Measurements from ENCODE around the gene CRYAB. TPM values are rescaled to one million over a fixed set of nuclear protein-coding genes. Genes with fewer than 3 reads are reported as not detected.
"Not testable (repeated sequence)": the region's sequence is repeated elsewhere in the genome, so short reads cannot be mapped to it uniquely, and the experiment has no call there.

Gene CRYAB
- total RNA-seq, 2 donors from 2014 or later, result 325 to 387 TPM

- no peak for DNase-seq (ENCODE audit: low spot score)
- Histone ChIP-seq H3K4me1 (ENCODE audit: control insufficient read depth in 1 of 2, low read depth in 2 of 2) (peaks cover 18 to 45% of the 10 kb centered on the region in 2 donors), H3K27ac (no peak overlapping the region), H3K27me3 (replicated peaks; ENCODE audit: insufficient read depth) (no peaks in the 10 kb centered on the region), H3K9me3 (no peaks in the 10 kb centered on the region), H3K4me3 (no peak overlapping the region), H3K36me3 (no peaks in the 10 kb centered on the region)
- ATAC-seq (ENCODE audit: insufficient number of reproducible peaks, low FRiP score, low read depth), result no peak
- TF ChIP-seq CTCF (IDR thresholded peaks at IDR 0.05), result no peak
Observed at GRCh38 chr11:111933872-111934271, 22.3 kb upstream of the CRYAB start.

- not testable (repeated sequence) for H3K9me3 ChIP-seq; H3K27ac ChIP-seq; H3K4me3 ChIP-seq; DNase-seq (ENCODE audit: low spot score); ATAC-seq (ENCODE audit: insufficient number of reproducible peaks, low FRiP score, low read depth); H3K27me3 ChIP-seq (replicated peaks; ENCODE audit: insufficient read depth); H3K36me3 ChIP-seq
- peaks cover 15 to 38% of the 10 kb centered on the region in 2 donors for H3K4me1 ChIP-seq (ENCODE audit: control insufficient read depth in 1 of 2, low read depth in 2 of 2)
Observed at GRCh38 chr11:111933176-111933575, 21.6 kb upstream of the CRYAB start.

GRCh38 chr11:111932611-111932950, 21.0 kb upstream of the CRYAB start:
- ATAC-seq (ENCODE audit: insufficient number of reproducible peaks, low FRiP score, low read depth) (no peak), DNase-seq (ENCODE audit: low spot score) (no peak)
- no peaks in the 10 kb centered on the region for H3K9me3 ChIP-seq
- peaks cover 9 to 32% of the 10 kb centered on the region in 2 donors for H3K4me1 ChIP-seq (ENCODE audit: control insufficient read depth in 1 of 2, low read depth in 2 of 2)
- no peak overlapping the region for H3K4me3 ChIP-seq
- no peak overlapping the region for H3K27ac ChIP-seq
- no peaks in the 10 kb centered on the region for H3K27me3 ChIP-seq (replicated peaks; ENCODE audit: insufficient read depth)
- no peak for TF ChIP-seq CTCF (IDR thresholded peaks at IDR 0.05)
- no peaks in the 10 kb centered on the region for H3K36me3 ChIP-seq

GRCh38 chr11:111930472-111930871, 18.9 kb upstream of the CRYAB start:
- Histone ChIP-seq H3K4me3 (no peak overlapping the region), H3K4me1 (ENCODE audit: control insufficient read depth in 1 of 2, low read depth in 2 of 2) (peaks cover 6 to 32% of the 10 kb centered on the region in 2 donors), H3K27ac (no peak overlapping the region), H3K27me3 (replicated peaks; ENCODE audit: insufficient read depth) (no peaks in the 10 kb centered on the region), H3K36me3 (no peaks in the 10 kb centered on the region), H3K9me3 (no peaks in the 10 kb centered on the region)
- DNase-seq (ENCODE audit: low spot score) (no peak), ATAC-seq (ENCODE audit: insufficient number of reproducible peaks, low FRiP score, low read depth) (no peak)
- TF ChIP-seq CTCF (IDR thresholded peaks at IDR 0.05), result no peak

- peak; percentile 87 for ATAC-seq (ENCODE audit: insufficient number of reproducible peaks, low FRiP score, low read depth)
- no peaks in the 10 kb centered on the region for H3K9me3 ChIP-seq
- H3K27ac ChIP-seq, result peak overlapping the region; percentile 97
- H3K27me3 ChIP-seq (replicated peaks; ENCODE audit: insufficient read depth), result no peaks in the 10 kb centered on the region
- peaks cover 29 to 44% of the 10 kb centered on the region in 2 donors for H3K4me1 ChIP-seq (ENCODE audit: control insufficient read depth in 1 of 2, low read depth in 2 of 2)
- H3K36me3 ChIP-seq, result no peaks in the 10 kb centered on the region
- H3K4me3 ChIP-seq, result peak overlapping the region; percentile 68
- peak; percentile 91 for DNase-seq (ENCODE audit: low spot score)
- TF ChIP-seq CTCF (IDR thresholded peaks at IDR 0.05), result peak; percentile 24
Observed at GRCh38 chr11:111926505-111927391, 15.2 kb upstream of the CRYAB start.

Data from thoracic aorta (tissue), 2 donors.